MCF 10A (cell line): ENCODE measurements around the gene PDE2A. TPM values are rescaled to one million over a fixed set of nuclear protein-coding genes. Genes with fewer than 3 reads are reported as not detected.

Source experiments
- BruUV-seq: library from RNA; stranded (reverse); fragments of 400-500 nt; replicated peaks from 2 replicates; lab custom pipeline; 2021; lab: Mats Ljungman, UMichigan
- CTCF ChIA-PET: fragments of 300-600 bp; sonication (Branson Sonifier 250); formaldehyde crosslinking; extraction: SDS; loops from one replicate; lab custom pipeline; 2021; ENCODE audit warnings: antibody characterized with exemption, inconsistent platforms; lab: Yijun Ruan, JAX
- POLR2A ChIA-PET: fragments of 300-600, 350-650 bp; sonication (Branson Sonifier 250); formaldehyde crosslinking; extraction: SDS; loops from one replicate; lab custom pipeline; 2020; ENCODE audit warnings: antibody characterized with exemption, inconsistent platforms; lab: Yijun Ruan, JAX
- DNase-seq: peaks from one replicate; pipeline ENCODE4 v3.0.0-alpha.2; 2018; ENCODE audit not compliant: unreplicated experiment
- H3K27ac Mint-ChIP-seq: one replicate; pipeline ENCODE4 v1.8.0; 2022; ENCODE audit warnings: mild to moderate bottlenecking, low read depth, mixed read lengths; ENCODE audit not compliant: unreplicated experiment
- H3K27me3 Mint-ChIP-seq: one replicate; pipeline ENCODE4 v1.8.0; 2022; ENCODE audit warnings: mixed read lengths; ENCODE audit not compliant: insufficient read depth, unreplicated experiment
- H3K36me3 Mint-ChIP-seq: one replicate; pipeline ENCODE4 v1.8.0; 2022; ENCODE audit warnings: mild to moderate bottlenecking, moderate library complexity, mixed read lengths; ENCODE audit not compliant: insufficient read depth, unreplicated experiment
- H3K4me1 Mint-ChIP-seq: one replicate; pipeline ENCODE4 v1.8.0; 2022; ENCODE audit warnings: mixed read lengths; ENCODE audit not compliant: insufficient read depth, unreplicated experiment
- H3K4me3 Mint-ChIP-seq: one replicate; pipeline ENCODE4 v1.8.0; 2022; ENCODE audit warnings: mild to moderate bottlenecking, moderate library complexity, mixed read lengths; ENCODE audit not compliant: unreplicated experiment
- H3K9me3 Mint-ChIP-seq: one replicate; pipeline ENCODE4 v1.8.0; 2022; ENCODE audit warnings: mixed read lengths; ENCODE audit not compliant: unreplicated experiment
- intact Hi-C: fragments of 100-400 bp; cut with micrococcal nuclease; formaldehyde crosslinking; loops from 2 replicates; pipeline ENCODE4 v1.14.1; 2022
- total RNA-seq: library from RNA; stranded (reverse); gene quantifications from 2 replicates; pipeline ENCODE4 v1.2.3, GENCODE V29; 2022
- TF ChIP-seq, protein P1 (sequence below): fragments of 200-600 bp; IDR thresholded peaks from one replicate; pipeline ENCODE4 v1.8.0; 2022; ENCODE audit warnings: antibody characterized with exemption, mild to moderate bottlenecking; ENCODE audit not compliant: unreplicated experiment

Gene PDE2A
- total RNA-seq, 1 experiment from 2014 or later = 1.9 TPM

DNA sequence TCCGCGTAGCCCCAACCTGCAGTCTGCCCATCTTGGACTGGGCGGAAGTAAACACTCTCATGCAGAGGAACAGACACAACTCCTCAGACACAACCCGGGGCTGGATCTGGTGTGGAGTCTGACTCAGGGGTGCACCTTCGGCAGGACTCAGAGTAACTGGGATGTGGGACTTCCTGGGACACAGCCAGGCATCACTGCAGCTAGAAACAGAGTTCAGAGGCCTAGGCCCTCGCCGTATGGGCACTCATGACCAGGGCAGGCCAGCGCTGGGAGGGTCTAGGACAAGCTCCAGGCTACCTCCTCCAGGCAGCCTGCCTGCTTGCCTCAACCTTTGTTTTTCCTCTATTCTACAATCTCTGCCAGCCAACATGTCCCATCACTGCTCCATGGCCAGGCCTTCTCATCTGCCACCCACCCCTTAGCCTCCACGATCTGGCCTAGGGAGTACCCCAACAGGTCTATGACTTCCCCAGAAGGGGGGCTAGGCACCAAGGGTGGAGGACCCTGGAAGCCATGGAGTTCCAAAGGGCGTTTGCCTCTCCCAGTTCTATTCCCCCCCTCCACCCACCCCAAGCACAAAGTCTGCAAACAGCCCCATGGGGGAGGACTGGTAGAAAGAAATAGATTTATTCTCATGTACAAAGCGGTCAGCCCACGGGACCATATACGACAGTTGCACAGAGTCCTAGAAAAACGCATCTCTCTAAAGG is 98.5 kb downstream of the PDE2A start:
- no peak for DNase-seq
- Mint-ChIP-seq H3K9me3 (no peaks in the 10 kb centered on the region), H3K27me3 (no peaks in the 10 kb centered on the region), H3K36me3 (no peaks in the 10 kb centered on the region), H3K4me1 (peaks cover 29% of the 10 kb centered on the region), H3K27ac (no peak overlapping the region), H3K4me3 (no peak overlapping the region)
- TF ChIP-seq, protein P1, sequence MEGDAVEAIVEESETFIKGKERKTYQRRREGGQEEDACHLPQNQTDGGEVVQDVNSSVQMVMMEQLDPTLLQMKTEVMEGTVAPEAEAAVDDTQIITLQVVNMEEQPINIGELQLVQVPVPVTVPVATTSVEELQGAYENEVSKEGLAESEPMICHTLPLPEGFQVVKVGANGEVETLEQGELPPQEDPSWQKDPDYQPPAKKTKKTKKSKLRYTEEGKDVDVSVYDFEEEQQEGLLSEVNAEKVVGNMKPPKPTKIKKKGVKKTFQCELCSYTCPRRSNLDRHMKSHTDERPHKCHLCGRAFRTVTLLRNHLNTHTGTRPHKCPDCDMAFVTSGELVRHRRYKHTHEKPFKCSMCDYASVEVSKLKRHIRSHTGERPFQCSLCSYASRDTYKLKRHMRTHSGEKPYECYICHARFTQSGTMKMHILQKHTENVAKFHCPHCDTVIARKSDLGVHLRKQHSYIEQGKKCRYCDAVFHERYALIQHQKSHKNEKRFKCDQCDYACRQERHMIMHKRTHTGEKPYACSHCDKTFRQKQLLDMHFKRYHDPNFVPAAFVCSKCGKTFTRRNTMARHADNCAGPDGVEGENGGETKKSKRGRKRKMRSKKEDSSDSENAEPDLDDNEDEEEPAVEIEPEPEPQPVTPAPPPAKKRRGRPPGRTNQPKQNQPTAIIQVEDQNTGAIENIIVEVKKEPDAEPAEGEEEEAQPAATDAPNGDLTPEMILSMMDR = no peak
- no TSS peak for BruUV-seq
- ChIA-PET CTCF (interaction anchor here (0.7 to 5.4 kb wide), 5 partner anchors 18 to 230 kb away, joined by 3 to 59 read pairs (median 3); no protein-coding TSS in a partner anchor), POLR2A (no interaction called here)
- intact Hi-C loops = no loop called here

DNA sequence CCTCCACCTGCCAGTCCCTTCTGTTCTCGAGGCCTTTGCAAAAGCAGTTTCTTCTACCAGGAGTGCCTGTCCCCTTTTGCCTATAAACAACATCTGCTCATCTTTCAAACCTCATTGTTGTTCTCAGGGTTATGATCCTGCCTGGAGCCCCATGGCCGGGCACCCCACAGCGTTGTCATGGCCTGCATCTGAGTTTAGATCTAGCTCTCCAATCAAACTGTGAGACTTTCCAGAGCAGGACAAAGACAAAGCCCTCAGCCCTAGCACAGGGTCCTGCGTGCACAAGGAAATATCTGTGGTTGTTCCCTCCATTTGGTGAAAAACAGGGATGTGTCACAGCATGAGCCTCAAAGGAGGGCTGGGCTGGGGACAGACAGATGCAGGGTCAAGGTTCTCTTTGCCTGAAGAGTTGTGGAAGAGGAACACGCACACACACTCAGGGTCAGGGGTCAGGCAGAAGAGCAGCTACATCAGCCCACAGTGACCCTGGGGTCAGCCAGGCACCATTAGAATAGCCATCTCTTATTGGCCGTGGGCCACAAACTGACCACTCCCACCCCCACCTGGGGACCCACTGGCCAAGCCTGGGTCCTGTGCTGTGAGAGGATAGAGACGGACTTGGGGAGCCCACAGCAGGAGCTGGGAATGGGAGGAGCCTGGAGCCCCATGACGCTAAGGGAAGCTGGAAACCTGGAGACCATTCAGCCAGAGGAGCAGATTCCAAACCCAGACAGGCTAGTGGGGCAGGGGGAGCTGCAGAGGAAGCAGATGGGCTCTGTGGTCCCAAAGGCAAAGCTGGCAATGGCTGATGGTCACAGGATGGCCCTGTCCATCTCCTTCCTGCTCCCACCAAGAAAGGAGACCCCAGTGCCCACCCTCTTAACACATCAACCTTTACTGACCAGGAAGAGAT is 99.4 kb downstream of the PDE2A start:
- no peaks in the 10 kb centered on the region for H3K9me3 Mint-ChIP-seq
- no TSS peak for BruUV-seq
- TF ChIP-seq, protein P1 = no peak
- H3K36me3 Mint-ChIP-seq = no peaks in the 10 kb centered on the region
- ChIA-PET POLR2A (interaction anchor here (0.7 kb wide), 1 partner anchor 12 kb away, joined by 3 read pairs; no protein-coding TSS in a partner anchor), CTCF (interaction anchor here (0.6 to 5.4 kb wide), 15 partner anchors 11 to 229 kb away, joined by 3 to 59 read pairs (median 4); no protein-coding TSS in a partner anchor)
- intact Hi-C loops = no loop called here
- no peak overlapping the region for H3K4me3 Mint-ChIP-seq
- H3K27me3 Mint-ChIP-seq = no peaks in the 10 kb centered on the region
- H3K4me1 Mint-ChIP-seq = peaks cover 36% of the 10 kb centered on the region
- DNase-seq = no peak
- H3K27ac Mint-ChIP-seq = no peak overlapping the region

DNA sequence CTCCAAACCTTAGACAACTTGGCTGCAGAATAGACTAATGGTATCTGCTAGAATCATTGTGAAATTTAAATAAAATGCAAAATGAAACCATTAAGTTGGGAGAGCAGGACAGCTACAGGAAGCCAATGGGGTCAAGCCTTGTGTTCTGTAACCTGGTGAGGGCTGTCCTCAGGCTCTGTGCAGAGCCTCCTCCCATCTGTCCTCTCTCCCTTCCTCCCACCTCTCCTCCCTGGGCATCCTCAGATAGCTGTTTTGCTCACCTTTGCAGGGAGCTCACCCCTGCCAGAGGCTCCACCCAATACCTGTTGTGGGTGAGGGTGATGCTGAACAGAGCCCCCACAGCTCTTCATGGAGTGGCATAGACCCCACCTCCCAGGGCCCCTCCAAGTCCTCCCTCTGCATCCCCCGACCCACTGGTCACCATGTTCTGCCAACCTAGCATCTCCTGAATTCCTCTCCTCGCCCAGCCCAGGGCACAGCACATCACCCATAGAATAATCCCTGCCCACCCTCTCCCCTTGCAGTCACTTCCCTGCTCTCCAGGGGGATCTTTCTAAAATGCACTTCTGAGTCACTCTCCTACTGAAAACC is 100.3 kb downstream of the PDE2A start:
- intact Hi-C loops = loop anchor here (1.0 kb wide), 2 partner anchors 92 to 103 kb away; no protein-coding TSS in a partner anchor
- Mint-ChIP-seq H3K4me3 (no peak overlapping the region), H3K27me3 (no peaks in the 10 kb centered on the region), H3K27ac (no peak overlapping the region), H3K36me3 (no peaks in the 10 kb centered on the region), H3K9me3 (no peaks in the 10 kb centered on the region), H3K4me1 (peaks cover 39% of the 10 kb centered on the region)
- no peak for DNase-seq
- no TSS peak for BruUV-seq
- ChIA-PET POLR2A (interaction anchor here (0.7 kb wide), 1 partner anchor 111 kb away, joined by 3 read pairs; no protein-coding TSS in a partner anchor), CTCF (interaction anchor here (0.6 to 5.4 kb wide), 24 partner anchors 9 to 735 kb away, joined by 3 to 59 read pairs (median 4); no protein-coding TSS in a partner anchor)
- TF ChIP-seq, protein P1 = no peak
